A673 (cell line): ENCODE data around the gene ST7. TPM values are rescaled to one million over a fixed set of nuclear protein-coding genes. Genes with fewer than 3 reads are reported as not detected.

ENCODE experiments used
- BruUV-seq: library from RNA; stranded (reverse); fragments of 400-500 nt; replicated peaks from 2 replicates; lab custom pipeline; 2021; lab: Mats Ljungman, UMichigan
- CTCF ChIA-PET: fragments of 300-600 bp; sonication (Branson Sonifier 250); formaldehyde crosslinking; loops from one replicate; lab custom pipeline; 2022; ENCODE audit warnings: antibody characterized with exemption; lab: Charles Lee
- POLR2A ChIA-PET: fragments of 300-600 bp; sonication (Branson Sonifier 250); formaldehyde crosslinking; loops from one replicate; lab custom pipeline; 2022; ENCODE audit warnings: antibody characterized with exemption; ENCODE audit not compliant: low non-redundant PET; lab: Charles Lee
- DNase-seq: peaks from one replicate; pipeline ENCODE4 v3.0.0-alpha.2; 2015; ENCODE audit warnings: low spot score
- H3K27ac ChIP-seq: fragments of 200-600 bp; sonication (generic); 2 replicates; pipeline ENCODE4 v1.5.1; 2016; ENCODE audit warnings: mixed run types, low read depth, mild to moderate bottlenecking, mixed read lengths, antibody characterized with exemption, low read length; ENCODE audit not compliant: poor library complexity, severe bottlenecking
- H3K27me3 ChIP-seq: fragments of 200-600 bp; sonication (generic); replicated peaks from 2 replicates; pipeline ENCODE4 v1.6.1; 2017; ENCODE audit warnings: mixed run types, low read depth, mild to moderate bottlenecking, mixed read lengths, antibody characterized with exemption, low read length; ENCODE audit not compliant: insufficient read depth, poor library complexity
- H3K36me3 ChIP-seq: fragments of 200-600 bp; sonication (generic); 2 replicates; pipeline ENCODE4 v1.6.1; 2016; ENCODE audit warnings: mixed run types, mild to moderate bottlenecking, mixed read lengths, antibody characterized with exemption, low read length; ENCODE audit not compliant: insufficient read depth, poor library complexity, severe bottlenecking
- H3K4me1 ChIP-seq: fragments of 200-600 bp; sonication (generic); 2 replicates; pipeline ENCODE4 v1.6.1; 2017; ENCODE audit warnings: mixed run types, mild to moderate bottlenecking, mixed read lengths, antibody characterized with exemption, low read length; ENCODE audit not compliant: insufficient read depth, poor library complexity, severe bottlenecking
- H3K4me3 ChIP-seq: fragments of 200-600 bp; sonication (generic); 2 replicates; pipeline ENCODE4 v1.5.1; 2016; ENCODE audit warnings: low read depth, mixed run types, mild to moderate bottlenecking, mixed read lengths, low read length; ENCODE audit not compliant: poor library complexity, severe bottlenecking
- H3K9me3 ChIP-seq: fragments of 200-600 bp; sonication (generic); 2 replicates; pipeline ENCODE4 v1.6.1; 2016; ENCODE audit warnings: mixed run types, low read depth, mild to moderate bottlenecking, mixed read lengths, antibody characterized with exemption, low read length; ENCODE audit not compliant: poor library complexity, severe bottlenecking
- CTCF ChIP-seq: fragments of 300-800, 200-600 bp; sonication (generic); conservative IDR thresholded peaks from 2 replicates; pipeline ENCODE4 v1.5.1; 2017; ENCODE audit warnings: low read depth, mild to moderate bottlenecking, antibody characterized with exemption, low read length, moderate library complexity, mixed read lengths
- EZH2 ChIP-seq: fragments of 200-600 bp; sonication (generic); IDR thresholded peaks from 2 replicates; pipeline ENCODE4 v1.6.1; 2017; ENCODE audit warnings: borderline replicate concordance, low read depth, mild to moderate bottlenecking, mixed read lengths, antibody characterized with exemption, low read length; ENCODE audit not compliant: poor library complexity, severe bottlenecking
- intact Hi-C: fragments of 100-400 bp; cut with micrococcal nuclease; formaldehyde crosslinking; loops from one replicate; pipeline ENCODE4 v1.10.0; 2022; ENCODE audit not compliant: unreplicated experiment
- total RNA-seq: library from RNA; stranded (reverse); gene quantifications from 2 replicates; pipeline ENCODE4 v1.2.3, GENCODE V29; 2021

Gene ST7
- total RNA-seq, 1 experiment from 2014 or later: 24.3 TPM

- no peak overlapping the region for H3K4me3 ChIP-seq
- H3K36me3 ChIP-seq: no peaks in the 10 kb centered on the region
- no peak for DNase-seq
- CTCF ChIA-PET: interaction anchor here (0.7 to 2.3 kb wide), 2 partner anchors 8 to 196 kb away, joined by 4 to 15 read pairs; no protein-coding TSS in a partner anchor
- no peak overlapping the region for H3K27ac ChIP-seq
- intact Hi-C loops: loop anchor here (2.0 kb wide), 1 partner anchor 196 kb away; no protein-coding TSS in a partner anchor
- BruUV-seq: no TSS peak
- no peaks in the 10 kb centered on the region for H3K27me3 ChIP-seq
- no peaks in the 10 kb centered on the region for H3K9me3 ChIP-seq
- POLR2A ChIA-PET: no interaction called here
- no peak for TF ChIP-seq EZH2
- no peak for TF ChIP-seq CTCF
- peaks cover 12% of the 10 kb centered on the region for H3K4me1 ChIP-seq
Observed at GRCh38 chr7:117126676-117127075, 173.4 kb downstream of the ST7 start.

GRCh38 chr7:117127585-117128168, 174.4 kb downstream of the ST7 start:
- H3K4me1 ChIP-seq: peaks cover 12% of the 10 kb centered on the region
- peak; percentile 82 for DNase-seq
- ChIA-PET CTCF (interaction anchor here (0.6 to 2.3 kb wide), 8 partner anchors 9 to 197 kb away, joined by 3 to 15 read pairs (median 4); no protein-coding TSS in a partner anchor), POLR2A (interaction anchor here (0.6 kb wide), 1 partner anchor 174 kb away, joined by 4 read pairs; no protein-coding TSS in a partner anchor)
- intact Hi-C loops: loop anchor here (2.0 kb wide), 1 partner anchor 197 kb away; no protein-coding TSS in a partner anchor
- no peak for TF ChIP-seq EZH2
- peak; percentile 81 for TF ChIP-seq CTCF
- no peaks in the 10 kb centered on the region for H3K27me3 ChIP-seq
- H3K36me3 ChIP-seq: no peaks in the 10 kb centered on the region
- H3K27ac ChIP-seq: no peak overlapping the region
- no peak overlapping the region for H3K4me3 ChIP-seq
- H3K9me3 ChIP-seq: no peaks in the 10 kb centered on the region
- BruUV-seq: no TSS peak

GRCh38 chr7:117129521-117129955, 176.2 kb downstream of the ST7 start:
- intact Hi-C loops: no loop called here
- H3K9me3 ChIP-seq: no peaks in the 10 kb centered on the region
- DNase-seq: peak; percentile 8
- H3K27me3 ChIP-seq: no peaks in the 10 kb centered on the region
- peaks cover 12% of the 10 kb centered on the region for H3K4me1 ChIP-seq
- no peak for TF ChIP-seq EZH2
- no peak for TF ChIP-seq CTCF
- no peak overlapping the region for H3K4me3 ChIP-seq
- ChIA-PET POLR2A (no interaction called here), CTCF (no interaction called here)
- H3K27ac ChIP-seq: no peak overlapping the region
- H3K36me3 ChIP-seq: no peaks in the 10 kb centered on the region
- BruUV-seq: no TSS peak
